ENCODE data around the gene ZDHHC9.
"Not testable (repeated sequence)": the region's sequence is repeated elsewhere in the genome, so short reads cannot be mapped to it uniquely, and the experiment has no call there.

ZDHHC9 gene

GRCh38 chrX:129843459-129844306 is at the start of gene ZDHHC9:
Gene ZDHHC9, minus strand, starts transcription at chrX:129843886. Its CDS starts 1,941 bp downstream, at chrX:129841945.
- DNase-seq (ENCODE audit: low spot score): peak; percentile 78

- no peak for DNase-seq (ENCODE audit: low spot score)
These were observed 33.7 kb upstream of the ZDHHC9 start for GRCh38 chrX:129877401-129877800.

- DNase-seq (ENCODE audit: low spot score): no peak
These were observed 33.2 kb upstream of the ZDHHC9 start for GRCh38 chrX:129876771-129877305.

GRCh38 chrX:129875669-129876068 is 32.0 kb upstream of the ZDHHC9 start:
- no peak for DNase-seq (ENCODE audit: low spot score)

GRCh38 chrX:129872524-129872923 is 28.8 kb upstream of the ZDHHC9 start:
- no peak for DNase-seq (ENCODE audit: low spot score)

- DNase-seq (ENCODE audit: low spot score): not testable (repeated sequence)
These were observed 22.6 kb upstream of the ZDHHC9 start for GRCh38 chrX:129866321-129866720.

- DNase-seq (ENCODE audit: low spot score): not testable (repeated sequence)
These were observed 15.4 kb upstream of the ZDHHC9 start for GRCh38 chrX:129859134-129859533.

GRCh38 chrX:129851825-129852224 is 8.1 kb upstream of the ZDHHC9 start:
- not testable (repeated sequence) for DNase-seq (ENCODE audit: low spot score)

GRCh38 chrX:129846716-129847115 is 3.0 kb upstream of the ZDHHC9 start:
- DNase-seq (ENCODE audit: low spot score): no peak

GRCh38 chrX:129845616-129846190 is 2.0 kb upstream of the ZDHHC9 start:
- DNase-seq (ENCODE audit: low spot score): no peak

- no peak for DNase-seq (ENCODE audit: low spot score)
These were observed 552 bp downstream of the ZDHHC9 start for GRCh38 chrX:129843209-129843458.

GRCh38 chrX:129842510-129843208 is 1.0 kb downstream of the ZDHHC9 start:
- DNase-seq (ENCODE audit: low spot score): no peak

GRCh38 chrX:129840344-129840743 is 3.3 kb downstream of the ZDHHC9 start:
- no peak for DNase-seq (ENCODE audit: low spot score)

- DNase-seq (ENCODE audit: low spot score): no peak
These were observed 6.9 kb downstream of the ZDHHC9 start for GRCh38 chrX:129836827-129837226.

- no peak for DNase-seq (ENCODE audit: low spot score)
These were observed 10.3 kb downstream of the ZDHHC9 start for GRCh38 chrX:129833153-129833990.

GRCh38 chrX:129831091-129831885 is 12.4 kb downstream of the ZDHHC9 start:
- no peak for DNase-seq (ENCODE audit: low spot score)

- DNase-seq (ENCODE audit: low spot score): no peak
These were observed 13.2 kb downstream of the ZDHHC9 start for GRCh38 chrX:129830494-129830893.

GRCh38 chrX:129825746-129826505 is 17.8 kb downstream of the ZDHHC9 start:
- no peak for DNase-seq (ENCODE audit: low spot score)

GRCh38 chrX:129824620-129825019 is 19.1 kb downstream of the ZDHHC9 start:
- no peak for DNase-seq (ENCODE audit: low spot score)

GRCh38 chrX:129823522-129823921 is 20.2 kb downstream of the ZDHHC9 start:
- DNase-seq (ENCODE audit: low spot score): no peak

Measured in hematopoietic multipotent progenitor cell treated with erythropoietin and hydrocortisone succinate and interleukin-3 and kit ligand, for 15 days (in vitro differentiated cells).